Epithelial cell of prostate (primary cell): ENCODE measurements around the gene PCNX1.
"Not testable (repeated sequence)": the region's sequence is repeated elsewhere in the genome, so short reads cannot be mapped to it uniquely, and the experiment has no call there.

ENCODE experiments used
- DNase-seq: peaks from one replicate; pipeline ENCODE4 v3.0.0-alpha.2; 2011; ENCODE audit warnings: low read depth, low spot score
- H3K27ac ChIP-seq: fragments of 450-650 bp; 2 replicates; pipeline ENCODE4 v1.5.1; 2017; ENCODE audit warnings: mild to moderate bottlenecking

Gene PCNX1

DNA sequence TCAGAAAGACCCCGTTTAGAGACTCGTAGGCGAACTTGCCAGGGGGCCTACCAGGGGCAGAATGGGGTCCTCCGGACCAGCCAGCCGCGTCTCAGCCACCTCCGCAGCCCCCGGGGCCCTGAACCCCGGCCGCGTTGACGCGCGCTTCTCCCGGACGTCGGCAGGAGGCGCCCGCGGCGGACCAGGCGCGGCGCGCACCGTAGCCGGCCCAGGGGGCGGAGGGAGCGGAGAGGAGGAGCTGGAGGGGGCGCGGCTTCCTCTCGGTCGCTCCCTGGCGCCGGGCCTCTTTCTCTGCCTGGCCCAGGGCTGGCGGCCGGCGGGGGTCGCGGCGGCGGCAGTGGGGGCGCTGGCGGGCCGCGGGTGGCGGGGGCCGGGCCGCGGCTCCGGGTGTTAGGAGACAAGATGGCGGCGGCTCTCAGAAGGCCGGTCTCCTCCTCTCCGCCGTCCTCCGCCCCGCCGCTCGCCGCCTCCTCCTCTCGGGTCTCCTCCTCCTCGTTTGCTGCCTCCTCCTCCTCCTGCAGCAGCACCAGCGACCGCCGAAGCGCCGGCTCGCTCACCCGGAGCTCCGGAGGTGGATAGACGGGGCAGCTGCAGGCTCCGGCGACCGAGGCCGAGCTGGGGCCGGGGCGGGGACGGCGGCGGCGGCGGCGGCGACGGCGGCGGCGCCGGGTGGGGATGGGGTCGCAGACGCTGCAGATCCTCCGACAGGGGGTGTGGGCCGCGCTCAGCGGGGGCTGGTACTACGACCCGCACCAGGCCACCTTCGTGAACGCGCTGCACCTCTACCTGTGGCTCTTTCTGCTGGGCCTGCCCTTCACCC, at the start of gene PCNX1:
TSS of gene PCNX1 (plus strand) at position 284 of the 820 bp plus-strand sequence. CDS start at position 676, 392 bp downstream.
- H3K27ac ChIP-seq, result peak within 1 kb of the TSS; percentile 85
- no peak for DNase-seq

GRCh38 chr14:70857496-70857890, 49.8 kb upstream of the PCNX1 start:
- H3K27ac ChIP-seq, result no peak overlapping the region
- no peak for DNase-seq

DNA sequence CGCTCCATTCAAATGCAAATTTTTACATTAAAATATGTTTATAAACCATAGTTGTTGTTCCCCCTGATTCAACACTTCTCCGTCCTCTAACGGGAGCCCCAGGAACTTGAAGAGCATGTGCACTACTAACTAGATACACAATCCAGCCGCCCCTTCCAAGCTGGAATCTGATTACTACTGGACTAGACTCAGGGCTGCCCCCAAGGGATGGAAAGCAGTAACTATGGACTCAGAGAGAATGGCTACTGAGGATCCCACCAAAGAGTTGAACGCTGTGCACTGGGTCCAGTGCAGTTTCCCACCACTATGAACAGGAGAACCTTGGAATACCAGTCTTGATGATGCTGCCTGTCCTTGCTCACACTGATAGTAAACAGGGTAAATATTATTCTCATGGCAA, 48.6 kb upstream of the PCNX1 start:
- no peak for DNase-seq
- no peak overlapping the region for H3K27ac ChIP-seq

GRCh38 chr14:70866992-70867391, 40.3 kb upstream of the PCNX1 start:
- not testable (repeated sequence) for H3K27ac ChIP-seq, DNase-seq

DNA sequence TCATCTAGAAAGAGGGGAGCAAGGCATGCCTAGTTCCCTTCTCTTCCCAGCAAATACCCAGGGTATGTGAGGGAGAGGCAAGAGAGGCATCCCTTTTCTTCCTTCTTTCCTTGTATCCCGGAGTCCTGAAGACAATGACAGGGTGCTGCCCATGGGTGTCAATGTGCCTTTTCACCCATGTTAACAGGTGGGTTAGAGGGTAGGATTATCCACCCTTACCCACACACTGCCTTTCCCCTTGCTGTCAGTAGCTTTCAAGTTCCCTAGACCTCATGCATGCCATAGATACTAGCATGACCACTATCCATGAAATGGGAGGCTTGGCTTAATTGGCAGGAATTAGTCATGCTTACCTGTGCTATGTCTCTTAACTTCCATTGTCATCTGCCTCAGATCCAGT, 36.3 kb upstream of the PCNX1 start:
- no peak for DNase-seq
- H3K27ac ChIP-seq, result no peak overlapping the region

GRCh38 chr14:70871863-70872677, 35.2 kb upstream of the PCNX1 start:
- H3K27ac ChIP-seq, result no peak overlapping the region
- DNase-seq, result no peak

DNA sequence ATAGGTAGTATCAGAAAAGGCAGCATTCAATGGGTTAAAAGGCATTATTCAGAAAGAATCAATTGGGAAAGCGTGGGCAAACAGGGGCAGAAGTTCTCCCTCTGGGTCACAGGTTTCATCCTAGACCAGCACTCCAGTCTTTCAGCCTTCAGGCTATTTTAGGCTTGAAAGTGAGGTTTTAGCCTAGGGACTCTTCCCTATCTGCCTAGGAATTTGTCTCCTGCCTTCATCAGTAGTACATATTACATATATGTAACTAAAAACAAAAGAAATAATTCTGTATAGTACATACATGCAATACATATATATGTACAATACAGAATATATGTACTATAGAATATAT, 34.6 kb upstream of the PCNX1 start:
- H3K27ac ChIP-seq, result no peak overlapping the region
- DNase-seq, result no peak

DNA sequence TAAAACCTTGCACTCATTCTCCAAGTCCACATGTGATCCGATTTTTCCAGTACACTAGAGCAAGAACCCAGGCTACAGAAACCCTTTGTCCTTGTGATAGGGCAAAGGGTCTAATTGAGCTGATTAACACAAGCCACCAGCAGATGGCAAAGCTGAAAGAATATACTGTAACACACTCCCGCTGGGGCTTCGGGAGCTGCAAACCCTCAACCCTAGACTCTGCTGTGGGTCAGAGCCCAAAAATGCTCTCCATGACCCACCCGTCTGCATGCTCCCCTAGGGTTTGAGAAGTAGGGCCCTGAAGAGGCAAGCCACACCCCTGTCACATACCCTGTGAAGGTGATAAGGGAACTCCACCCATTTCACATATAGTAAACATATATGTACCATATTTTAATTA, 33.6 kb upstream of the PCNX1 start:
- no peak for DNase-seq
- no peak overlapping the region for H3K27ac ChIP-seq

DNA sequence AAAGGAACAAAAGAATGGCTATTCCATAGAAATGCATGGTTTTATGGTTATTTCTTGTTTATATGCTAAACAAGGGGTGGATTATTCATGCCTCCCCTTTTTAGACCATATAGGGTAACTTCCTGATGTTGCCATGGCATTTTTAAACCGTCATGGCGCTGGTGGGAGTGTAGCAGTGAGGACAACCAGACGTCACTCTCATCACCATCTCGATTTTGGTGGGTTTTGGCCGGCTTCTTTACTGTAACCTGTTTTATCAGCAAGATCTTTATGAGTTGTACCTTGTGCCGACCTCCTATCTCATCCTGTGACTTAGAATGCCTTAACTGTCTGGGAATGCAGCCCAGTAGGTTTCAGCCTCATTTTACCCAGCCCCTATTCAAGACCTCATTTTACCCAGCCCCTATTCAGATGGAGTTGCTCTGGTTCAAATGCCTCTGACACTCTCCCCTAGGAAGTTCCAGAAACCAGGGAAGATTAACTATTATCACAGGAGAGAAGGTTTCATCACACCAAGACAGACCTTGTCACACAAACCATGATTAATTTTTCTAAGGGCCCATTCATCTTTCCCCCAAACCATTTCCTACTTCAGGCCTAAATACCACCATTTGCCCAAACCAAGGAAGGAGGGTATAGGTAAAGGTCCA, 31.3 kb upstream of the PCNX1 start:
- H3K27ac ChIP-seq, DNase-seq: not testable (repeated sequence)

DNA sequence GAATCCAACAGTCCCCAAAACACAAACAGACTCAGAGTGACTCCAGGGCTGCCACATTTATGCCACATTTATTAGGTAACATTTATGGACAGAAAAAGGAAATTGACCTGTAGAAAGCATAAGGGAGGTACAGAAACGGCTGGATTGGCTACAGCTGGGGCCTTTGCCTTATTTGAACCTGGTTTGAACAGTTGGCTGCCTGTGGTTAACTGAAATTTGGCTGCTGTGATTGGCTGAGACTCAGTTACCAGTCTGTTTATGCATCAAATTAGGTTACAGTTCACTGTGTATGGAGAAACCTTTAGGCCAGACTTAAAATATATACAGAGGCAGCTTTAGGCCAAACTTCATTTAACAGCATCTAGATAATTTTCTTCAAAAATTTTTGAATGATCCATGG, 27.8 kb upstream of the PCNX1 start:
- no peak for DNase-seq
- H3K27ac ChIP-seq, result no peak overlapping the region

- DNase-seq, H3K27ac ChIP-seq: not testable (repeated sequence)
These were observed 26.4 kb upstream of the PCNX1 start for GRCh38 chr14:70880888-70881287.

DNA sequence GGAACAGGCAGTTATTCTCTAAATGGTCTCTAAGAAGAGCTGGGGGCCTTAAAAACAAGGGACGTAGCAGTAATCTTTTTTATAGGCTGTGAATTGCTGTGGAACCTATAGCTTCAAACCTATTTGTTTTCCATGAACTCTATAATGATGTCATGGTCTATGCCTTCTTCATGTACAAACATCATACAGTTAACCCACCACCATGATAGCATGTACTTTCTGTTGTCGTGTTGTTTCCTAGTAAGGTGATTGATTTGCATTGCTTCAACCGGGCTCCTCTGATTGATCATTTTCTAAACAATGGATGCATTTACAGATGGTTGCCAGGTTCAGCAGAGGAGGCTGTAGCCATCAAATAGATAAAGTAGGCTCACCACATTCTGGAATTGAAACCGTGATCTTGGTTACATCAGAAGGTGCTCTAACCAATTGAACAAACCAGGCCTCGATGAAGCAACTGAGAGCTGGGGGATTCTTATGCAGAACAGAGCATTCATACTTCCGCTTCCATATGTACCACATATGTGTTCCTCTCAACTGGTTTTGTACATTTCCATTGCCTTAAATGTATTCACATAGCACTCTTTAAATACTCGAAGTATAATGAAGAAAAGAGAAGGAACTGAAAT, 25.6 kb upstream of the PCNX1 start:
- no peak for DNase-seq
- no peak overlapping the region for H3K27ac ChIP-seq

GRCh38 chr14:70882776-70883492, 24.3 kb upstream of the PCNX1 start:
- DNase-seq, result no peak
- peak overlapping the region; percentile 16 for H3K27ac ChIP-seq

- DNase-seq, result no peak
- H3K27ac ChIP-seq, result peak overlapping the region; percentile 37
These were observed 22.5 kb upstream of the PCNX1 start for GRCh38 chr14:70884595-70885342.

- no peak for DNase-seq
- H3K27ac ChIP-seq, result no peak overlapping the region
These were observed 21.8 kb upstream of the PCNX1 start for GRCh38 chr14:70885343-70886022.

- no peak overlapping the region for H3K27ac ChIP-seq
- no peak for DNase-seq
These were observed 20.6 kb upstream of the PCNX1 start for GRCh38 chr14:70886421-70887206.

- peak overlapping the region; percentile 67 for H3K27ac ChIP-seq
- DNase-seq, result no peak
These were observed 20.0 kb upstream of the PCNX1 start for GRCh38 chr14:70887207-70887681.
